ENCODE results near the gene AGFG2.
"Not testable (repeated sequence)": the region's sequence is repeated elsewhere in the genome, so short reads cannot be mapped to it uniquely, and the experiment has no call there.

Gene AGFG2

DNA sequence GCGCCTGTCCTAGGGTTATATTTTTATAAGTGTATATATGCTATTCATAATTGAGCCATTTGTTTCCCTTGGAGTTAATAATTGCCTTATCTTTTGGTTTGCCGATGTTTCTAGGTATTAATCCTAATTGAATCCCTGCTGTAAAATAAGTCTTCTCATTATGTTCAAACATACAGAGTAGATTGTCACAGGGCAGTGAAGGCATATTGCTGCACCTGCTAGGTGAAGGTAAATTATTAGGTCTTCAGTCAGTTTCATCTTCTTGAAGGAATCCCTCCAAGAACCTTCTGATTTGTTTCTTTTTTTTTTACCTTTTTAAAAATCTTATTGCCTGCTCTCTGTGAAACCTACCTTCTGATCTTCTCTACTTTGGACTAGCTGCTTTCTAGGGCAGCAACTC lies 17.9 kb upstream of the AGFG2 start:
- DNase-seq, result no peak

DNA sequence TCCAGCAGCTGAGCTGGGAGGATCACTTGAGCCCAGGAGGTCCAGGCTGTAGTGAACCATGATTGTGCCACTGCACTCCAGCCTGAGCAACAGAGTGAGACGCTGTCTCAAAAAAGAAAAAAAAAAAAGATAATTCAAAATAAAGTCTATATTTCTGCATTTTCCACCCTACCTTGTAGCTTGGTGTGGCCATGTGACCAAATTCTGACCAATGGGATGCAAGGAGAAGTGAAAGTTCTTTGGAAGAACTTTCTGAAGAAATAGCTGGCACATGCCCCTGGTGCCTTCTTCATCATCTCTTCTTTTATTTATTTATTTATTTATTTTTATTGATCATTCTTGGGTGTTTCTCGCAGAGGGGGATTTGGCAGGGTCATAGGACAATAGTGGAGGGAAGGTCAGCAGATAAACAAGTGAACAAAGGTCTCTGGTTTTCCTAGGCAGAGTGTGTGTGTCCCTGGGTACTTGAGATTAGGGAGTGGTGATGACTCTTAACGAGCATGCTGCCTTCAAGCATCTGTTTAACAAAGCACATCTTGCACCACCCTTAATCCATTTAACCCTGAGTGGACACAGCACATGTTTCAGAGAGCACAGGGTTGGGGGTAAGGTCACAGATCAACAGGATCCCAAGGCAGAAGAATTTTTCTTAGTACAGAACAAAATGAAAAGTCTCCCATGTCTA lies 17.0 kb upstream of the AGFG2 start:
- not testable (repeated sequence) for DNase-seq

DNA sequence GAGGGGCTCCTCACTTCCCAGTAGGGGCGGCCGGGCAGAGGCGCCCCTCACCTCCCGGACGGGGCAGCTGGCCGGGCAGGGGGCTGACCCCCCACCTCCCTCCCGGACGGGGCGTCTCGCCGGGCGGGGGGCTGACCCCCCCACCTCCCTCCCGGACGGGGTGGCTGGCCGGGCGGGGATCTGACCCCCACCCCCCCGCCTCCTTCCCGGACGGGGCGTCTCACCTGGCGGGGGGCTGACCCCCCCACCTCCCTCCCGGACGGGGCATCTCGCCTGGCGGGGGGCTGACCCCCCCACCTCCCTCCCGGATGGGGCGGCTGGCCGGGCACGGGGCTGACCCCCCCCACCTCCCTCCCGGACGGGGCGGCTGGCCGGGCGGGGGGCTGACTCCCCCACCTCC lies 15.8 kb upstream of the AGFG2 start:
- not testable (repeated sequence) for DNase-seq

DNA sequence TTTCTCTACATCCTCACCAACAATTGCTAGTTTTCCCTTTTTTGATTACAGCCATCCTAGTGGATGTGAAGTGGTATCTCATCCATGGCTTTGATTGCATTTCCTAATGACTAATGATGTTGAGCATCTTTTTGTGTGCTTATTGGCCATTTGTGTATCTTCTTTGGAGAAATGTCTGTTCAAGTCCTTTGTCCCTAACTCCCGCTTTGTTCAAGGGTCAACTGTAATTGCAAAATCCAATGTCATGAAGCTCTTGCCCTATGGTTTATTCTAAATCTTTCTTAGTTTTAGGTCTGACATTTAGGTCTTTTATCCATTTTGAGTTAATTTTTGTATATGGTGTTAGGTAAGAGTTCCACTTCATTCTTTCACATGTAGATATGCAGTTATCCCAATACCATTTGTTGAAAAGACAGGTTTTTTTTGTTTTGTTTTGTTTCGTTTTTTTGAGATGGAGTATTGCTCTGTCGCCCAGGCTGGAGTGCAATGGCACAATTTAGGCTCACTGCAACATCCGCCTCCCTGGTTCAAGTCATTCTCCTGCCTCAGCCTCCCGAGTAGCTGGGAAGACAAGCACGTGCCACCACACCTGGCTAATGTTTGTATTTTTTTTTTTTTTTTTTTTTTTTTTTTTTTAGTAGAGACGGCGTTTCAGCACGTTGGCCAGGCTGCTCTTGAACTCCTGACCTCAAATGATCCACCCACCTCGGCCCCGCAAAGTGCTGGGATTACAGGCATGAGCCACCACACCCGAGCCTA lies 10.7 kb upstream of the AGFG2 start:
- DNase-seq, result not testable (repeated sequence)

DNA sequence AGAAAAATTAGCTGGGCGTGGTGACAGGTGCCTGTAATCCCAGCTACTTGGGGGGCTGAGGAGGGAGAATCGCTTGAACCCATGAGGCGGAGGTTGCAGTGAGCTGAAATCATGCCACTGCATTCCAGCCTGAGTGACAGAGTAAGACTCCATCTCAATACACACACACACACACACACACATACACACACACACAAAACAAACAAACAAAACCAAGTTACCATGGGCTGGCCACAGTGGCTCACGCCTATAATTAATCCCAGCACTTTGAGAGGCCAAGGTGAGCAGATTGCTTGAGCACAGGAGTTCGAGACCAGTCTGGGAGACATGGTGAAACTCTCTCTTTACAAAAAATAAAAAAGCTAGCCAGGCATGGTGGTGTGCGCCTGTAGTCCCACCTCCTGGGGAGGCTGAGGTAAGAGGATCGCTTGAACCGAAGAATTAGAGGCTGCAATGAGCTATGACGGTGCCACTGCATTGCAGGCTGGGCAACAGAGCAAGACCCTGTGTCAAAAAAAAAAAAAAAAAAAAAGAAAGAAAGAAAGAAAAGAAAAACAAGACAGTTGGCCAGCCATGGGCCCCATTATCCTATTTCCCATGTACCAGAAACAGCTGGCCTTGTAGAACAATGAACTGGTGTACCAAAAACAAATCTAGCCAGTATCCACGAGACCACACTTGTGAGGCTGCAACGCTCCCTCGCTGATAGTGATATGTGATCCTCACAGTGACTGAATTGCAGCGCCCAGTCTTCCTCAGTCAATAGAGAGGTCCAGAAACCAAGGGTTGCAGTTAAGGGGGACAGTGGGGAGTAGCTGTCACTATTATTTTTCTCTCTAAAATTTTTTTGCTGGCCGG lies 6.6 kb upstream of the AGFG2 start:
- DNase-seq, result no peak

DNA sequence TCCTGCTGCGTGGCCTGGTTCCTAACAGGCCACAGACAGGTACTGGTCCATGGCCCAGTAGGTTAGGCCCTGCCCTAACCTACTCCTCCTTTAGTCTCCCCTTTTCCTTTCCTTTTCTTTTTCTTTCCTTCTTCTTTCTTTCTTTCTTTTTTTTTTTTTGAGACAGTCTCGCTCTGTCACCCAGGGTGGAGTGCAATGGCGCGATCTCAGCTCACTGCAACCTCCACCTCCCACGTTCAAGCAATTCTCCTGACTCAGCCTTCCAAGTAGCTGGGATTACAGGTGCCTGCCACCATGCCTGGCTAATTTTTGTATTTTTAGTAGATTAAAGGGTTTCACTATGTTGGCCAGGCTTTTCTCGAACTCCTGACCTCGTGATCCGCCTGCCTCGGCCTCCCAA lies 3.0 kb upstream of the AGFG2 start:
- not testable (repeated sequence) for DNase-seq

DNA sequence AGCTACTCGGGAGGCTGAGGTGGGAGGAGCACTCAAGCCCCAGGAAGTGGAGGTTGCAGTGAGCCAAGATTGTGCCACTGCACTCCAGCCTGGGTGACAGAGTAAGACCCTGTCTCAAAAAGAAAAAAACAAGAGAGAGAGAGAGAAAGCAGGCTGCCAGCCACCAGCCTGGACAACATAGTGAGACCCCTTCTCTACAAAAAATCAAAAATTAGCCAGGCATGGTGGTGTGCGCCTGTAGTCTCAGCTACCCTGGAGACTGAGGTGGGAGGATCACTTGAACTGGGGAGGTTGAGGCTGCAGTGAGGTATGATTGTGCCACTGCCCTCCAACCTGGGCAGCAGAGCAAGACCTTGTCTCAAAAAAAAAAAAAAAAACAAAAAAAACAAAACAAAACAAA lies 2.3 kb upstream of the AGFG2 start:
- not testable (repeated sequence) for DNase-seq

DNA sequence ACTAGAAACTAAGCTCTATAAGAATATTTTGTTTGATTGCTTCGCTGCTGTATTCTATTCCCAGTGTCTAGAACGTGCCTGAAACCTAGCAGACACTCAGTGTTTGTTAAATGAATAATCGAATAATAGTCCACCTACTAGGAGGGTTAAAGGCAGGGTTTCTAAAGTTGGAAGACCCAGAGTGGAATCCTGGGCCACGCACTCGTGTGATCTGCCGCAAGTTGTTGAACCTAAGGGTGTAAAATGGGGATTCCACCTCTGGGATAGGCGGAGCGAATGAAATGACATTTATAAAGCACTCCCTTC lies 702 bp upstream of the AGFG2 start:
- DNase-seq, result no peak

DNA sequence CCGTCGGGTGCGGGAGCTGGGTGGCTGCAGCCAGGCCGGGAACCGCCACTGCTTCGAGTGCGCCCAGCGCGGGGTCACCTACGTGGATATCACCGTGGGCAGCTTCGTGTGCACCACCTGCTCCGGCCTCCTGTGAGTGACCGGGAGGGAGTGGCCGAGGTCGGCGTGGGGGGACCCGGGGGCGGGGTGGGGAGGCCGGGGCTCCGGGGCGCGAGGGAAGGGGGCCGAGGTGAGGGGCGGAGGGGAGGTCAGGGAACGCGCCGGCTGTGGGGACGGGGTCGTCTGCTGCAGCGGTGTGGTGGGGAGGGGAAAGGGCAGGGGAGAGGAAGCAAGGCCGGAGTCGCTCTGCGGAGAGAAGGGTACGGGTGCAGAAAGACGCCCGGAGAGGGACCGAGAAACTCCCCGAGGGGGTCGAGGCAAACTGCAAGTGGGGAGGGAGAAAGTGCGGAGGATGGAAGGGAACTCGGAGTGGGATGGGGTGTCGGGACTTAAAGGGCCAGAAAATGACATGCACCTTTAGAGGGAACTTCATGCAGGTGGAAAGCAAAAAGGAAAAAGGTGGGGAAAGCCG lies 518 bp downstream of the AGFG2 start:
- no peak for DNase-seq

DNA sequence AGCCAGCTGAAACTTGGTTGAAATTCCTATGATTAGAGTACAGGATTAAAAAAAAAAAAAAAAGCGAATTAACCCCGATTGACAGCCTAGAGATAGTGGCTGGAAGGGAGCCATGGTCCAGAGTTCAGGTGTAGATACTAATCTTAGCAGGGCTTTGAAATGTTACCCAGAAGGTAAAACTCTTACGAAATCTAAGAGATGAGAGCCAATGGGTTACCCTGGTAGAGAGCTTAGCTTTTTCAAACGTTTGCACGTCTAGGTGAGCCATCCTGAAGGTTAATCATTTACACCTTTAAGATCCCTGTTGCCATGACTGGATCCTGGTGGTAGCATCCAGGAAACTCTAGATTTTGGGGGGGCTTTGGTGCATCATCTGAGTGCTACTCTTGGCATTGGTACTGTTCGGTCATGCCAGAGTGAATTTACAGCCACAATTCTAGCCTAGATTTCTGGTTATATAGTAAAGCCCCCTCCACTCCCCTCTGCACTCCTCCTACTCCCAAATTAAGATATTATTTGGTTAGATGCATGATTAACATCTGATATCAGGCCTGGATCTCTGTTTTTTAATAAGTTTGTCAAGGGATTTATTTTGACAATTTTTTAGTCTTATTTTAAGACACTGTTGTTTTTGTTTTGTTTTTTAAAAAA lies 1.2 kb downstream of the AGFG2 start:
- DNase-seq, result no peak

DNA sequence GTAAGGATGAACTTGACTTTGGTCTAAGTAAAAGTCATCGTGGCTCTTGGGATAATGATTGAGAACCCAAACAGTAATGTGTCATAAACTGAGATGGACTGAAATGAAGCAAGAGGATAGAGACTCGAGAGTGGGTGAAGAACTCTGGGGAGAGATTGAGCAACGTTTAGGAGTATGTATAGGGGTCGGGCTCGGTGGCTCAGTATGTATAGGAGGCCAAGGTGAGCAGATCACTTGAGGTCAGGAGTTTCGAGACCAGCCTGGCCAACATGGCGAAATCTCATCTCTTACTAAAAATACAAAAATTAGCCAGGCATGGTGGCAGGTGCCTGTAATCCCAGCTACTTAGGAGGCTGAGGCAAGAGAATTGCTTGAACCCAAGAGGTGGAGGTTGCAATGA lies 2.3 kb downstream of the AGFG2 start:
- not testable (repeated sequence) for DNase-seq

DNA sequence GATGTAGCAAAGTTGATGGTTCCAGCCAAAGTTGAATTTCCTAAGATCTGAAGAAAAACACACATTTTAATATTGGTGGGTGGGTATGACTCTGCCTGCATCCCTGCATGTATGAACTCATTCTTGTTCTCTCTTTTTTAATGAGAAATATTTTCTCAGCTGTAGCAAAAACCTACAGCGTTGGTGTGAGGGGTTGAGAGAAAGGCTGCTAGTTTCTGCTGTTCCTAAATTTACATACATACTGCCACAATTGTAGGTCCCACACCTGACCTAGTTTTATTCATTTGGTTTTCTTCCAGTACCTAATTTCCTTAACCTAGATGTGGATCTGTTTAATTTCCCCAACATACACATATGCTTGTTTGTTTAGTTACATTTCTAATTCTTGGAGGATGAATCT lies 4.6 kb downstream of the AGFG2 start:
- no peak for DNase-seq

DNA sequence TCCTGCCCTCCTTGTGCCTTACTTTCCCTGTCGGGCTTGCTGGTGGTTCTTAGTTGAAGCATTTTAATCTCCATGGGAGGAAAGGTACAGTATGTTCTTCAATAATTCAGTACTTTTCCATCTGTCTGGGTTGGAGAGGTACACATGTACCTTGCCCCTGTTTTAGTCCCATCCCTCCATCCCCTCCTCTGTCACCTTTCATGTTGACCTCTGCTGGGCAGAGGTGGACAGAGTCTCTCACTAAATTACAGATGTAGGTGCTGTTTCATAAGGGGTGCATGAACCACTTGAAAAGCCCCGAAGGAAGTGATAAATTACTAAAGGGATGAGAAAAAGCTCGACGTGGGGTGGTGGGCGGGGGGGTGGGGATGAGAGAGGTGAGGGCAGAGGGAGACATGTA lies 5.4 kb downstream of the AGFG2 start:
- no peak for DNase-seq

DNA sequence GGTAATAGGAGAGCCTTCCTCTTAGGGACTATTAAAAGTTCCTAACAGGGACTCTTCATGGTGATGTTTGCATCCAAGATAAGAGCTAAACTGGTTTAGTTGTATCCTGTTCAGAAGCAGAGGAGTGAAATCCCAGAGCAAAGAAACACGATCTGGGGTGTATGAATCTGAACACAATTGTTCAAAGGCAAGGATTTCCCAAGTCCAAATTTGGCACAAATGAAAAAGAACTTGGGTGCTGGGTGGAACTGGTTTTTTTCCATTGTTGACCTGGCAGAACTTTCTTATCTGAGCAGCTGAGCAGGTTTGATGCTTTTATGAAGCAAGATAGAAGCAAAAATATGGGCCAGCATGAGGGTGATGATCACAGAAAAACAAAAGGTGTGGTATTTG lies 6.0 kb downstream of the AGFG2 start:
- no peak for DNase-seq

DNA sequence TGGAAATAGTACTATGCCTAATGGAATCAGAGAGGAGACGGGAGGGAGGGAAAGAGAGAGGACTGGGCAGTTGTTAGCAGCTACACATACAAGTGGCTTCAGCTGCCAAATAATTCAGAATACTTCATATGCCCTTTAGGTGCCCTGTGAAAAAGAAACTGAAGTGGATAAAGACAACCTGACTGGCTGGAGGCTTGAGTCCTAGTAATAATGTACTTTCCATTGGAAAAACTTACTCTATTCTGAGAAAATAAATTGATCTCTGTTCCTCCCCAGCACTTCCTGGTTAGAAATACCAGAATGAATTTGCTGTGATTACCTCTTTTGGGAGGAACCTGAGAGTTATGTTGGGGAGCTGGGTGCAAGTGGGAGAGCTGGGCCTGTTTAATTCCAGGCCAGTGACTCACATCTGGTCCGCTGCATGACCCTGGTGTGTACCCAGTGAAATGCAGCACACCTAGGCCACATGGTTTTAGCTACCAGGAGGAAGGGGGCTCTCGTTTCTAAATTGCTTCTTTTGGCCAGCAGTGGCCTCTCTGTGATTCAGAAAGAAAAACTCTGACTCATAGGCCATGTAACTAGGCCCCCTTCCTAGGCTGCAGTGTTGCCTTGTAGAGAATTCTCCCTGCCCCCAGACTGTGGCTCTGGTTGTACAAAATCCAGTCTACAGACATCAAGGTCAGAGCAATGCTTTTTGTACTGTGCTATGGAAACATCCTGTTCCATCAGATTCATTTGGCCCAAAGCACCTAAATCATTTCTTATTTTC lies 6.5 kb downstream of the AGFG2 start:
- no peak for DNase-seq

DNA sequence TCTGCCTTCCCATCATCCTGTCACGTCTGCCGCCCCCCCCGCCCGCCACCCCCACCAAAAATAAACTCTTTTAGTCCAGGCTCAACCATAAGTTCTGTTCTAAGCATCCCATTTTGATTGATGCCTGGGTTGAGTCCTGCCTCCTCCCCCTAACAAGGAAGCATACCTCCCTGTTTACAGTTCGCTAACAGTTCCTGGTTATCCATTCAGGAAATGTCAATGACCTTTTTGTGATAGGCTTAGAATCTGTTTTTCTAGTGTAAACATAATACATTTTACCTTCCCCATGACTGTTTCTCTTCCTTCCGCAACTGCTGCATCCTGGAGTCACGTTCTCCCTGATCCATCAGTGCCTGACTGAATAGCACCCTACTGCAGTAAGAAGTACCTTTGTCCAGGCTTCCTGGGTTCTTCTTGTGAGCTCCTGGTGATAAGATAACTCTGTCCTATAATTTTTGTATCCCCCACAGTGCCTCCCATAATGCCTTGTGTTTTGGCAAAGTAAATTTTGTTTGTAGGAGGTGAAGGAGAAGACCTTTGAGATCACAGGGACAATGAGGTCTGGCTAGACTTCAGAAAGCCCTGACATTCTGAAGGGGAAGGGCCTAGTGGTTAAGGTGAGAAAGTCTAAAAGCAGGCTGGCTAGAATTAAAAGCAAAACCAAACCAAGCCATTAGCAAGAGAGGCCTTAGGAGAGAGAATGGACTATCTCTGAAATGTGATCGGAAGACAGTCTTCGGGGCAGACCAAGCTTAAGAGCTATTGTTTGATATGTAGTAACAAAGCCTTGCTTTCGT lies 7.3 kb downstream of the AGFG2 start:
- DNase-seq, result no peak

DNA sequence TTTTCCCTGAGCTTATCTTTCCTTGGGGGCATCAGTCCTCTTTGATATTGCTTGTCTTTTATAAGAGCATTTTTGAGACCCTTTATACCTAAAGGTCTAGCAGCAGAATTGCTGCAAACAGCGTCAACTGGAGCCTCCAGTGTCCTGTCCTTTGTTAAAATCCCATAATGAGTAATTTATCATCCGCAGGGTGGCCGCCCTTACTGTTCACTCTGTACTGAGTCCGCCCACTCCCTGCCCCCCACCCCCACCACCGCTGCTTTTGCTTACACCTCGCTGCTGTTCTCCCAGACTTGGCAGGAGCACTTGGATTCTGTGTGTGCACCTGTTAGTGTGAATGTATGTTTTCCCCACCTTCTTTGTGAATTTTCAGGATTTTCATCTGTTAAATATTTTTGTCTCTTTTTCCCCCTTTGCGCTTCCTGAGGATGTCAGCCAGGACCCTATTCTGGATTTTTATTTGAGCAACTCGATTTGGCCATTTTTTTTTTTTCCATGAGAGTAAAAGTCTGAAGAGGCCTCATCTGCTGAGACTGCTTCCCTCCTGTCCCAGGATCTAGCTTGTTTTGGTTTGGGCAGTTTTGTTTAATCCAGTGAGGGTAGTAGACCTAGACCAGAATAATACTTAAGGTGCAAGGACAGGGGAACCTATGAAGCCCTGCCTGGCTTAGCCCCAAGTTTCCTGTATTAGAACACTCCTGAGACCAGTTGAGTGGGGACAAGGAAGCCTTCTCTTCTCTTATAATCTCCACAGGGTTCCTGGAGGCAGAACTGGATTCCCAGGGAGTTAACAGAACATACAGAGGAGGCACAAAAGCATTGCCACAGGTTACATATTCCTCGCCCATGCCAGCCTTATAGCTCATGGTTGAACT lies 8.2 kb downstream of the AGFG2 start:
- DNase-seq, result no peak

DNA sequence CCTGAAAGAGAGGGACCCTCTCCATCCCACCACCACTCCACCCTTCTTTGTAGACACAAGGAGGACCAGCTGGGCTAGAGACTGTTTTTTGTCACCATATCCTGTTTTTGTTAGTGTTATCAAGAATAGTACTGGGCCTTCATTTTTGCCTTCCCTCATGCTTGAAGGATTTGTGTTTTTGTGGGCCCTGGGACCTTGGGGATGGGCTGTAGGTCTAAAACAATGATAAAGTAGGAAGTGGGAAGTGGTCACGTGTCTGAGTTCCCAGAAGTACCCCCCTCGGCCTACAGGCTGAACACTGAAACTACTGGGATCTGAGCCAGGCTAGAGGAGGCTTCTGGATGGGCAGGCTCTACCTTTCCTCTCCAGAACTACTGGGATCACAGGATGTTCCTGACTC lies 8.9 kb downstream of the AGFG2 start:
- DNase-seq, result no peak

DNA sequence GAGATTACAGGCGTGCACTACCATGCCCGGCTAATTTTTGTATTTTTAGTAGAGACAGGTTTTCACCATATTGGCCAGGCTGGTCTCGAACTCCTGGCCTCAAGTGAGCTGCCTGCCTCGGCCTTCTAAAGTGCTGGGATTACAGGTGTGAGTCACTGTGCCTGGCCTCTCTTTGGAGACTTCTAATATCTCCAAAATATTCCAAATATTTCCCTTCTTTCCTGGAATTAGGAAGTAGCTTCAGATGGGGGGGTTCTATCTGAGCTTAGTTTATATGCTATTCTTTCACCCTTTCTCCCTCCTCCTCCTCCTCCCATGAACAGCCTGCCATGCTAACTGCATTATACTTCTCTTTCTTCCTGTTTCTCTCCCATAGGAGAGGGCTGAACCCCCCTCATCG lies 9.4 kb downstream of the AGFG2 start:
- DNase-seq, result not testable (repeated sequence)

DNA sequence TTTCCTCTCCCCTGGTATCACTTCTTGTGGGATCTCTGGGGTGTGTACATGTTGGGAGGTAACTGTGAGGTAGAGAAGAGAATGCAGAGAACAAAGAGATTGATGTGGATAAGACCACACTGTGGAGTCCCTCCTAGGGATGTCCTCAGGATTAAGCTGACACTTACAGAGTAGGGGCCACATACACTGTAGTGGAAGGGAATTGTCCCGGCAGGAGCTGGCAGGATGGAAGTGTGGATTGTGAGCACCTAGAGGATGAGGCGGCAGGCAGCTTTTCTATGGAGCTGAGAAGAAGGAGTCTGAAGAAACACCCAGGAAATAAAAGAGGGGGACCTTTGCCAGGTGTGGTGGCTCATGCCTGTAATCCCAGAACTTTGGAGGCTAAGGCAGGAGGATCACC lies 13.5 kb downstream of the AGFG2 start:
- DNase-seq, result no peak
